Activated naive CD4-positive, alpha-beta T cell treated with Interleukin-2 at 50 U/mL for 16 hours (primary cell): ENCODE measurements around the gene DOCK4.

Source experiments
- DNase-seq: peaks from one replicate; pipeline ENCODE4 v3.0.0-alpha.2; 2020

The DOCK4 gene

DNA sequence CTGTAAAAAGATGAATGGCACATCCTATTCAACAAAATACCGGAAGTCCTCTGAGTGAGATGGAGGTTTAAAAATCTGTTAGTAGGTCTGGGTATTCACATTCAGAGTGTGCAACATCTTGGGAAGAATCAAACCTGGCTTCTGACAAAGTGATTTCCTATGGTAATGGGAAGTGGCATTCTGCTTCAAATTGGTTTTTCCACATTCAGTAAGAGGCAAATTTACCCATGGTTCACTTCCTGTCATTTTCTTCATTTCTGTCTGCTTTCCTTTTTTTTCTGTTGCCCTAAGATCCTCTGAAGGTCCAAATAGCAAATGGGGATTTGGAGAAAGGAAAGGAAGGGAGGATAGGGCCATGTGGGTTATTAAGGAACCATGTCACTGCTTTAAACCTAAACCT lies 218.3 kb downstream of the DOCK4 start:
- no peak for DNase-seq

DNA sequence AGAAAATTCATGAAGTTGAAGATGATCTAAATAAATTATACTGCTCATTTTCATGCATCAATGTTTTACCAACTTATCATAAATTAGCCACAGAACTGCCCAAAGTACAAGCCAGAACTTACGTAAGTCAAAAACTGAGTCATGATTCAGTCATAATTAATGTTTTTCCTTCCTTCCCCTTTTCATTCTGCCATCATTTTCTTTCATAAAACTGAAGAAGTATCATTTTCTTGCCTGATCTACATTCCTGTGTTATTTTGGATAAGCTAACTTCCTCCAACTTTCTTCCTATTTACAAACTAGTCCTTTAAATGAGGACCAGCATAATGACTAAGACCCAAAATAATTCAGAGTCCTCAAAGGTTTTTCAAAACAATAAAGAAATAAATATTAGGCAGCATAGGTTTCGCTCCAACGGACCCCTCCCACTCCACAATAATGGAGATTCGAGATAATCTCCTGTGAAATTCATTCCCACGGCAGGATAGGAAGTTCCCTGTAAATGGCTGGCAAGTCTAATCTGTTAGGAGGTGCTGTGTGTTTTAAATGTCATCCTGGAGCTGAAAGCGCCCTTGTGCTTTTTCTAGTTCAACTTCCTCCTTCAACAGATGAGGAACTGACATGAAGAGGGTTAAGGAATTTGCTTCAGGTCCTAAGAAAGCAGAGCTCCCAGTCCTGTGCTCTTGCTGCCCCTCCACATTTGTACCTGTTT lies 218.9 kb downstream of the DOCK4 start:
- DNase-seq, result no peak

GRCh38 chr7:111986601-111987000 lies 219.6 kb downstream of the DOCK4 start:
- DNase-seq, result no peak

- DNase-seq, result no peak
These were observed 220.4 kb downstream of the DOCK4 start for GRCh38 chr7:111985798-111986197.

- no peak for DNase-seq
These were observed 223.4 kb downstream of the DOCK4 start for GRCh38 chr7:111982804-111983203.

- no peak for DNase-seq
These were observed 224.1 kb downstream of the DOCK4 start for GRCh38 chr7:111982133-111982532.

- no peak for DNase-seq
These were observed 225.5 kb downstream of the DOCK4 start for GRCh38 chr7:111980725-111981124.

DNA sequence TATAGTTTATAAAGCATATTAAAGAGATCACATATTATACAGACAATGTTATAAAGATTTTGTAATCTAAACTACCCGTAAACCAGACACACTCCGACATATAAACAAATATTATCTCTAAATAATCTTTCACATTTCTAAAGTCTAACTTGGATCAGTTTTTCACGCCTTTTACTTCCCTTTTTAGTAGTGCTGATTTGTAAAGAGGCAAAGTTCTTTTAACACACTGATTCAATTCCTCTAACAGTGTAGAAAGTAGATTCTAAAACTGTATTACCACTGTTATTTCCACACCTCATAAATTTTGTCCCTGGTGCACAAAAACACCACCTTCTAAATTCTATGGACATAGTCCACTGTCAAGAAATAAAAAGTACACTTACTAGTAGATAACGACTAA lies 230.9 kb downstream of the DOCK4 start:
- DNase-seq, result no peak

DNA sequence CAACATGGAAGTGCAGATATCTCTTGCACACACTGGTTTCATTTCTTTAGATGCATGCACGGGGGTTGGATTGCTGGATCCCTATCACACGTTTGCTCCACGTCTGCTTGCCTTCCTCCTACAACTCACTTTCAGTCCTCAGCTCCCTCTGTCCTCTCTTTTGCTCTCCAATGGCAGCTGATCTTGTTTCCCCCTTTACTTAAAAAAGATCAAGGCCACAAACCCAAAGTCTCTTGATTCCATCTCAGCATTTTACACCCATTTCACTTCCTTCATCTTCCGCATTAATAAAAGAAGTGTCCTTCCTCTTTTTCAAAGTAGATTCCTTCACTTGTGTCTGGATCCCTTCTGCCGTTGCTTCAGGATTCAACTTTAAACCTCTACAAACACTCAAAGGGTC lies 245.2 kb downstream of the DOCK4 start:
- no peak for DNase-seq

DNA sequence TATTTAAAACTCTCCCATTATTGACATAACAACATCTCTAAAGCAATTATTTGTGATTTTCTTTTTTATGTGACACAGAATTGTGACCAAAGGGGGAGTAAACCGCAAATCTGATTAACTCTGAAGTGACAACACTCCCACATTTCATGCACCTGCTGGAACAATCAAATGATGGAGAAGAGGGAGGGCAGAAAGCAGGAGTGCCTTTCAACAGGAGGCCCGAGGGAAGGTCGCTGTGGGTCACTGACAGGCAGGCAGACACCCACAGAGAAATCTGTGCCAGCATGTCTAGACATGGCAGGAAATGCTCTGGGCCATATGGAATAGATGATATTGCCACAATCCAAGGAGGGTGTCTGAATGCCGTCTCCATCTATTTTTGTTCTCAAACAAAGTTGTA lies 247.3 kb downstream of the DOCK4 start:
- DNase-seq, result no peak

GRCh38 chr7:111958431-111958830 lies 247.8 kb downstream of the DOCK4 start:
- DNase-seq, result no peak

GRCh38 chr7:111955616-111956015 lies 250.6 kb downstream of the DOCK4 start:
- no peak for DNase-seq

DNA sequence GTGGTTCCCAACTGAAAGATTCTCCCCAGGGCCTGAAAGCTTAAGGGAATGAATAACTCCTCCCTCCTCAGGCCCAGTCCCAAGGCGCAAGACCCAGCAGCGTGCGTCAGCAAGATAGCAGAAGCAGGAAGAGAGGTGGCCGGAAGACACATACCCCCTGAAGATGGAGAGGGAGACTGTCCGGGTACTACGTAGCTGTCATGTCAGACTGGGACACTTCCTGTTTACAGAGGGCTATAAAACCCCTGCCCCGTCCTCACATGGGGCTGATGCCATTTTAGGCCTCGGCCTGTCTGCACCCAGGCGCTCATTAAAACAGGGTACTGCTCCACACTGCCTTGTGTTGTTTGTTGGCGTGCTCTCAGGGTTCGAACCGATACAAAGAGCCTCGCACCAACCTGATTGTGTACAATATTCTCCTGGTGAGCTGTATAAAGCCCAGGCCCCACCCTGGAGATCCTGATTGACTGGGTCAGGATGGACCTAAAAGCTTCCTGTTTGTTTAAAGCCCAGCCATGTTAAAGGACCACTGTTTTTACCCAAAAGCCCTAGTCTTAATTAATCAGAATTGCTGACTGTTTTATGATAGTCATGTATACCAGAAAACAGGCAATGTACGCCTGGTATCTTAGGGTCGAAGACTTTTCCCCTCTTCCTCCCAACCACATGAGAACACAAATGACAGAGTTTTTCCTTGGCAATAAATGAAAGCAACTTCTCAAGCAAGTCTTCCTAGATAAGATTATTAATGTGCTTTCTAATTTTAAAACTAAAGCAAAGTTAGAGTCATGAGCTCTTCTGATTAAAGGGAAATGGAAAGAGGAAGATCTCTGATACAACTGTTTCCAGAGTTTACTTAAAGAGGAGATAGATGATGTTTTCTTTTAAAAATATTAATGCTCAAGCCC lies 251.5 kb downstream of the DOCK4 start:
- no peak for DNase-seq

GRCh38 chr7:111954056-111954455 lies 252.1 kb downstream of the DOCK4 start:
- no peak for DNase-seq

GRCh38 chr7:111953611-111954010 lies 252.6 kb downstream of the DOCK4 start:
- no peak for DNase-seq

DNA sequence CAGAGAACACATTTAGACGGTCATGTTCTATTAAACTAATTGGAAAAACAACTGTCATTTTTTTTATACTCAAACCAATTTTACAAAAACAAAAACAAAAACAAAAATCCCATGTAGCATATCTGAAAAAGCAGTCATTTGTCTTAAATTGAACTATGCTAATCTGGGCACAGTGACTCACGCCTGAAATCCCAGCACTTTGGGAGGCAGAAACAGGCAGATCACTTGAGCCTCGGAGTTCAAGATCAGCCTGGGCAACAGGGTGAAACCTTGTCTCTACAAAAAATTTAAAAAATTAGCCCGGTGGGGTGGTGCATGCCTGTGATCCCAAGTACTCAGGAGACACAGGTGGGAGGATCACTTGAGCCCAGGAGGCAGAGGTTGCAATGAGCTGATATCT lies 253.4 kb downstream of the DOCK4 start:
- DNase-seq, result no peak

- DNase-seq, result no peak
These were observed 255.1 kb downstream of the DOCK4 start for GRCh38 chr7:111951052-111951451.

DNA sequence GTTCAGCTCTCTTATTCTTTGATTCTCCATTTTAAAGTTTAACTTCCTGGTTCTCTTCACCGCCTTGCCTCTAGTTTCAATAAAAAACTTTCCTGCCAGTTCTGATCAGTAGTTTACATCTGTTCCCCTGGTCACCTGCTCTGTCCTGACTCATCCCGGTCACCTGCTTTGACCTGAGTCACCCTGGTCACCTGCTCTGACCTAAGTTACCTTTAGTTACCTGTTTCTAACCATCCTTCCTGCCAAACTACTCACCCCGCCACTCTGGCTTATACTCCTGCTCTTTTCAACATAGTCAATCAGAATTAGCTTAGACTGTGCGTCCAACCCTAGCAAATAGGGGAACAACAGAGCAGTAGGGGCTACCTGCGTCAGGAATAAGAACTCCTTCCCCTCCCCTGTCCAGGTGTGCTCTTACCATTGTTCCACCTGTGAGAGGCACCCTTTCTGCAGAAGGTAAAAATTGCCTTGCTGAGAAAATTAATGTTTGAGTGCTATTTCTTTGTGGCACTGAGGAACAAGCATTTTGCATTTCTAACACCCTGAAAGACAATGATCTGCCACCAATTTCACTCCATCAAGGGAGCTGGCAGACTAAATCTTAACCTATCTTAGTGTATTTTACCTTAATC lies 263.6 kb downstream of the DOCK4 start:
- no peak for DNase-seq

- DNase-seq, result no peak
These were observed 269.0 kb downstream of the DOCK4 start for GRCh38 chr7:111937163-111937562.

- DNase-seq, result no peak
These were observed 272.6 kb downstream of the DOCK4 start for GRCh38 chr7:111933609-111934008.

- no peak for DNase-seq
These were observed 274.2 kb downstream of the DOCK4 start for GRCh38 chr7:111931958-111932357.

DNA sequence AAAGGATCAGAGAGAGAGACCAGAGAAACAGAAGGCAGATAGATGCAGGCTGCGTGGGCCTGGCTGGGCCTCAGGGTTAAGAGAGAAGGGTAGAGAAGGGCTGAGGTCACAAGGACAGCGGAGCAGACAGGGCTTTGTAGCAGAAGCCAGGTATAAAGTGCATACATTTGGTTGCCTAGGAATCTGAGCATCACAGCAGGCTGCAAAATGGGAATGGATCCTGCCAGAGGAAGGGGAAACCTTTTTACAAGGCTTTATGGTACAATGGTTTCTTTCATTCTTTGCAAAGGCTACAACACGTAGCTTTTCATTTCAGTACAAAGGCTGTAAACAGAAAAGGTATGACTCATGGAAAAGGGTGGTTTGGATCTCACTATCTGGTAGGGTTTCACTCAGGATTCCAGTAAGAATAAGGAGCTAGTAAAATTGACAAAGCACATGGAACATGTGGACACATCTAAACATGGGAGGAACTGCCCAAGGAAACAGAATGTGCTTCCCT lies 275.1 kb downstream of the DOCK4 start:
- no peak for DNase-seq

GRCh38 chr7:111929264-111929663 lies 276.9 kb downstream of the DOCK4 start:
- DNase-seq, result no peak
